Umbilical cord (tissue), 2 donors: ENCODE measurements around the gene KCNN3. TPM values are rescaled to one million over a fixed set of nuclear protein-coding genes. Genes with fewer than 3 reads are reported as not detected.

Source experiments
- DNase-seq: peaks from one replicate; pipeline ENCODE4 v3.0.0-alpha.2; 2015; ENCODE audit warnings: low spot score
- total RNA-seq: library from RNA; depleted of rRNA; stranded (reverse); fragments of >200 nt; gene quantifications from one replicate; pipeline ENCODE4 v1.2.3, GENCODE V29; 2014; ENCODE audit warnings: low replicate concordance; ENCODE audit not compliant: insufficient read depth

Gene KCNN3
- total RNA-seq, 1 donor from 2014 or later, result 1.9 TPM

DNA sequence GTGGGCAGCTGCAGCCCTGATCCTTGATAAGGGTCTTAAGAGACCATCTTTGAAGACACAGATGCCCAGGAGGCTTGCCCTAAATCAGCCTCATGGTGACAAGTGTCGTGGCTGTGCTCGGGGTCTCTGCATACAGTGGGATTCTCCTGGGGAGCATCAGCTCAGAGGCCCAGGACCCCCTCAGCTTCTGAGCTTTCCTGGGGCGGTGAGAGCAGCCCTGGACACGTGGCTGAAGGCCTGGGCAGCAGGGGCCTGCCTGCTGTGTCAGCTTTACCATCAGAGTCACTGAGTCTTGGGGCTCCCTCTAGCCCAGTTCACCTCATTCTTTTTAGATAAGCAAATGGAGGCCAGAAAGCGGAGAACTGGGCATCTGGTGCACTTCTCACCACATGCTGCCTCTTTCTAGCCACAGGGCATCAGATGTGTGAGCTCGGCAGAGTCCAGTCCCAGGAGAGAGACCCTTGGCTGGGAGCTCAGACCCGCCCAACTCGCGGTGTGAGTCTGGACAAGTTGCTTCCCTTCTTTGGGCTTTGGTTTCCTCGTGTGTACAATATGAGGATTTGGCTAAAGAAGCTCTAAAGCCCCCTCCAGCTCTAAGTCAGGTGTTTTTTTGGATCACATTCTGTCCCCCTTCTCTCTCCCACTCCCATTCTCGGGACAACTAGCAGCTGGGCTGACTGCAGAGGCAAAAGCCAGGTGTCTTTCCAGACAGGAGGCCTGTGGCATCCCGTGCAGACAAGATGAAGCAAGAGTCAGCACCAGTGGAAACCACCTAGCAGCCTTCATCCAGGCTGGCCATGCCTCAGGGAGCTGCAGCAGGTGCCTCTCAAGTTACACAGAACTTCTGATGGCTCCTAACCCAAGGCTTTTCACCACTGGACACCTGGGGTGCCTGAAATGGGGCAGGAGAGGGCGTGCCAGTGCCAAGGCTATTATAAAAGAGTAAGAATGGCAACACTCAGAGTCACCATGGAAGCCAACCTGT lies 119.1 kb downstream of the KCNN3 start:
- DNase-seq, result no peak

DNA sequence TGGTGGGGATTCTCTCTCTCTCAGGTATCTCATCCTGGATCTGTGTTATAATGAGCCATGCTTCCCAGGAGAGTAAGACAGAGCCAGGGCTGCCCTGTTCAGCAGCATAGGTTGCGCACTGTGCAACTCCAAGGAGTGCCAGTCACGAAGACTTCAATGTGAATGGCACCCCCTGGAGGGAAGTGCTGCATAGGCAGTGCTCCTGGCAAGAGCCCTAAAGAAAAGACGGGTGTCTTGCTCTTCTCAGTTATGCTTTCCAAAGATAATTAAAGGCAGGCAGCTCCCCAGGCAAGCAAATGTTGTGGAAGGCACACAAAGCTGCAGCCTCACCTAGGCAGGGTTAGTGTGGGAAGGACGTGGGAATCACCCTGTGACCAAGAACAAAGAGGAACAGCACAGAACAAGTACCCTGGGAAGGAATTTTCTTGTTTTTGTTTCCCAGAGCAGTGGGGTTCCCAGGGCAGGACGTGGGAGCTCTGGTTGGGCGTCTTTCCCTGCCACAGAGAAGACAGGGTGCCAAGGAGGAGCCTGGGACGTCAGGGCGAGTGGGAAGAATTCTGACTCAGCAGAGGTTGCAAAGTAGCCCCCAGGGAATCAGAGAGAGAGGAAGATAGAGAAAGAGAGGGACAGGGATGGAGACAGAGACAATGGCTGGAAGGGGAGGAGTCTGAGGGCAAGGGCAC lies 120.9 kb downstream of the KCNN3 start:
- no peak for DNase-seq

GRCh38 chr1:154748405-154748775 lies 121.7 kb downstream of the KCNN3 start:
- DNase-seq, result no peak

DNA sequence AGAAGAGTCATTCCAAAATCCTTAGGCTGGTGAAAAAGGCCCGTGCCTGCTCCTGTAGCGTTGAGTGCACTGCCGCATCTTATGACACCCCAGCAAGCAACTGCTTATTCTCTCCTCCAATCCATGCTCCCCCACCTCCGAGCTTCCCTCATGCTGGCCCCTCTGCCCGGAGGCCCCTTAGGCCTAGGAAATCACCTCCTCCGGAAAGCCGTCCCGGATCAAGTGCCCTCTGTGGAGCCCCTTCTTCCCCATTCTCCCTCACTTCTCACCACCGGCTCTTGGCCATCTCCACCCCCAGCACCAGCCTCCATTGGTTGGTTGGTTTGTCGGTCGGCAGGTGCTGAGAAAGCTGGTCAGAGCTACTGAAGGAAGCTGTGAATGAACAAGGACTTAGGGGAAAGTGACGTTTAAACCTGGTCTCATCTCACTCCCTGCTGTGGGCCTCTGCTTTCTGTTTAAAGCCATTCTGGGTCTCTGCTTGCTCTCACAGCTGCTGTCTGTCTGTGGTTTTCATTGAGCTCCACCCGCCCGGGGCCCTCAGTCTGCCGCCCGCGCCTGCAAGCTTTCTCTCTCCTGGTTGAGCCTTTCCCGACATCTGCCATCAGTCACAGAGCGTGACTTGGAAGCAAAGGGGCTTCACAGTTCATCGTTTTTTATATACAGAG lies 122.2 kb downstream of the KCNN3 start:
- peak; percentile 94 for DNase-seq

- no peak for DNase-seq
Measured at GRCh38 chr1:154747380-154747739, 122.7 kb downstream of the KCNN3 start.

GRCh38 chr1:154746622-154747299 lies 123.3 kb downstream of the KCNN3 start:
- no peak for DNase-seq

- no peak for DNase-seq
Measured at GRCh38 chr1:154745750-154746425, 124.2 kb downstream of the KCNN3 start.

GRCh38 chr1:154745286-154745731 lies 124.8 kb downstream of the KCNN3 start:
- peak; percentile 58 for DNase-seq

DNA sequence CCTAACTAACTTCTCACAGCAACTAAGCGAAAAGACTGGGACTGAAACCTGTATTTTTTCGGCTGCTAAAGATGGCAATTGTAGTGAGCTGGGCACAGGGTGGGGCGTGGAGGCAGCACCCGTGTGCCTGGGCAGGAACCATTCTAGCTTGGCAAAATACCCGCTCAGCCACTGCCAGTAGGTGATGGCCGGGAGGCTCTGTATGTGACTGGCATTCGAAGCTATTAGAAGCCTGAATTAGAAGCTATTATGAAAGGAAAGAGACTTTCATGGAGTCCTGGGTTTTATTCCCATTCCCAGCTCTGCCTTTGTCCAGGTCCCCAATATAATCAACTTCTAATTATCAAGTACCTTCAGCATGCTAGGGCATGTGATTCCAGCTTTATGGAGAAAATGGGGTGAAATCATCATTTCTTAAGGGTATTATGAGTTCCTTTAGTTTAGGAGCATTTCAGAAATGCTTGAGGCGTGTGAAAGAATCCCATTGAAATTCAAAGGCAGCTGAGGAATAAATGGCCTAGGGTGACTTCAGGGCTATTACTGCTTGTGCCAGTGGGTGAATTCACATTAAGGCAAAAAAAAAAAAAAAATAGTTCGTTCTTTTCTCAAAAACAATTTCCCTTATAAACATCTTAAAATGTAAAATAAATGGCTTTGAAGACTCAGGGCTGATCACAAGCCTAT lies 125.6 kb downstream of the KCNN3 start:
- no peak for DNase-seq

DNA sequence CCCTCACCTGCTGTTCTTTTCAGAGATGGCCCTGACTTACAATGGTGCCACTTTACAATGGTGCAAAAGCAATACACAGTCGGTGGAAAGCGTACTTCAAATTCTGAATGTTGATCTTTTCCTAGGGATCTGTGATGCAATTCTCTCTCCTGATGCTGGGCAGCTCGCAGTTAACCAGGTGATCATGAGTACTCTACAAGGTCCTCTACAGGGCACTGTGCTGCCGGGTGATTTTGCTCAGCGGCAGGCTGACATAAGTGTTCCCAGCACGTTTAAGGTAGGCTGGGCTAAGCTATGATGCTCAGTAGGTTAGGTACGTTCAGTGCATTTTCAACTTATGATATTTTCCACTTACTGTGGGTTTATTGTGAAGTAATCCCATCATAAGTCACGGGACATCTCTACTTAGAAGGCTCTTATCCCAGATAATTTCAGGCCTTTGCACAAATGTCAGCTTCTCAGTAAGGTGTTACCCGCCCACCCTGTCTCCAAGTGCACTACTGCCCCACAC lies 126.5 kb downstream of the KCNN3 start:
- no peak for DNase-seq

DNA sequence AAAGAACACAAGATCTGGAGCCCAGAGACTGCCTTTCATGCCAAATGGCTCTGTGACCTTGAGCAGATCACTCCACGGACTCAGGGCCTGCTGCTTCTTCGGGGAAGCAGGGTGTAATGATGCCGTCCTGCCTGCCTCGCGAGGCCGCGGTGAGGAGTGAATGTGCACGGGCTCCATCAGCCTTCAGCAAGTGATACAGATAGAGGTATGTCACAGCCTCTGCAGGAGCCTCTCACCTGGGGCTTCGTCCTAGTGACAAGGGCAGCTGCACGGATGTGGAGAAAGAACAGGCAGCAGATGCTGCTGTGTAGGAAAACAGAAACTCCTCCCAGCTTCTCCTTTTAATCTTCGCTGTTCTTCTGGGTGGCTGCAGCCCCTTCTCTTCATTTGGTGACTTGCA lies 127.5 kb downstream of the KCNN3 start:
- DNase-seq, result no peak

DNA sequence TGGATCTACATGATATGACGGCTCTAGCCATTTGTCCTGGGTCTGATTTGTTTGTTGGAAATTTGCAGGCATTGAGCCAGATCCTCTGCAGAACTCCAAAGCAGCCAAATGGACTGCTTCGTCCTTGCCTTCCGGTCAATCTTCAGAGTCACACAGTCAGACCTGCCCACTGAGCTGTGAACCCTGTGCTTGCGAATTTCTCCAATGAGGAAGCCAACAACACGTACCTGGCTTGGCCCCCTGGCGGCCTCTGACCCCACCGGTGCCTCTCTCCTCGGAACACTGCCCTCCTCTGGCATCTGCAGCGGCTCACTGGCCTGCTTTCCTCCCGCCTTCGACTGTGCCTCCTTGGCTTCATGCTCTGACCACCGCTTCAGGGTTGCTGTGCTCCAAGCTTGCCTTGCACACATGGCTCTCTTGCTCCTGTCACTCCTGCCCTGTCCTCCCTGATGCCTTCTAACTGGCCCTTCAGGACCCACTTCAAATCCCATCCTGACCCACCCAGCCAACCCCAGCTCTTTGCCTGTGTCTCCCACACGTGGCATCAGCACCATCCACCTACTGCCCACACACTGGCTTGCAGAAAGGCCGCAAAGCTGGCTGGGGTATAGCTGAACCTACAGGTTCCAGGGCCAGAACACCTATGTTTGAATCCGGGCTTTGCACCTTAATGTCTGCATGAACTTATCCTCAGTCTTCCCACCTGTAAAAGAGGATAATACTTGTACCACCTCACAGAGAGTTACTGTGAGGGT lies 128.2 kb downstream of the KCNN3 start:
- no peak for DNase-seq

- DNase-seq, result no peak
Measured at GRCh38 chr1:154741327-154741726, 128.8 kb downstream of the KCNN3 start.

- no peak for DNase-seq
Measured at GRCh38 chr1:154739654-154740053, 130.4 kb downstream of the KCNN3 start.

- peak; percentile 57 for DNase-seq
Measured at GRCh38 chr1:154736841-154737240, 133.2 kb downstream of the KCNN3 start.

DNA sequence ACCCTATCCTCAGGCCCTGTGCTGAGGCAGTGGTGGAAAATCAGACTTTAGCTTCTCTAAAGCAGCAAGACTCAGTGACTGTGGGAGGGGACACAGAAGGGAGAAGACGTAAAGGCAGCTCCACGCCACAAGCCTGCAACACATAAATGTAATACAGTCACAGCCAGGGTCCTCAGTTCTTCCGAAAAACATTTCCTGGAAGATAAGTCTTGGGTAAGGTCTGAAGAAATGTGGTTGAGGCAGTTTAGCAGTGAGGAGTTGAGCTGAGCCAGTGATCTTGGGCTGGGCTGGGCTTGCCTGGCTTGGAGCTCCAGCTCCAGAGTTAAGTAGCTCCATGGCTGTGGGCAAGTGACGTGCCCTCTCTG lies 134.3 kb downstream of the KCNN3 start:
- DNase-seq, result no peak

DNA sequence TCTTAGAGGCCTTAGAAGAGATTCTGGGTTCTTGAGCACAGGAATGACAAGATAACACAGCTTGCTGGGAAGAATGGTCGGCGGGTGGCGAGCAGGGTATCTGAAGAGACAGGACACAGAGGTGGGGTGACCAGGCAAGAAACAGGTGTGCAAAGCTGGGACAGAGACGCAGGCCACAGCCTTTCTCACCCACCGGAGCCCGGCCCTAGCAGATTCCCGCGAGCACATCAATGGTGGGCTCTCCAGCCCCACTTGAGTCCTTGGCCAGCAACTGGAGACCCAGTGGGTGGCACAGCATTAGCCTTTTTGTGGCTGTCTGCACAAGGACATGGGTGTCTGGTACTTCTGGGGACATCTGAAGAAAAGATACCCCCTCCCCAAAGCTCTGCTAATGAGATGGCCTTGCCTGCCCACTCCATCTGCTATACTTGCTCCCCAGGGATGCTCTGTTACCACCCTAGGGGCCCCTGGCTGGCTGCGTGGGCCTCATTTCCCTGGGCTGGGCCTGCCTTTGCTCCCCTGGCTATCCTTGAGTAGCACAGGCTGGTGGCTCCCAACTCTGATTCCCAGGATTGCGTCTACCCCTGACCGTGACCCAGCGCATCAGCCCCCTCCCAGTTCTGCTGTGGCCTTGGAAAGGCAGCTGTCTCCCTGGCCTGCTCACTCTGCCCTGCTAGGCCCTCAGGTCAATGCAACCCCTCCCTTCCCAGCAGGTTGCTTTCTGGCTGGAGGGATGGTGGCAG lies 134.8 kb downstream of the KCNN3 start:
- DNase-seq, result no peak

- DNase-seq, result no peak
Measured at GRCh38 chr1:154733621-154734020, 136.5 kb downstream of the KCNN3 start.

DNA sequence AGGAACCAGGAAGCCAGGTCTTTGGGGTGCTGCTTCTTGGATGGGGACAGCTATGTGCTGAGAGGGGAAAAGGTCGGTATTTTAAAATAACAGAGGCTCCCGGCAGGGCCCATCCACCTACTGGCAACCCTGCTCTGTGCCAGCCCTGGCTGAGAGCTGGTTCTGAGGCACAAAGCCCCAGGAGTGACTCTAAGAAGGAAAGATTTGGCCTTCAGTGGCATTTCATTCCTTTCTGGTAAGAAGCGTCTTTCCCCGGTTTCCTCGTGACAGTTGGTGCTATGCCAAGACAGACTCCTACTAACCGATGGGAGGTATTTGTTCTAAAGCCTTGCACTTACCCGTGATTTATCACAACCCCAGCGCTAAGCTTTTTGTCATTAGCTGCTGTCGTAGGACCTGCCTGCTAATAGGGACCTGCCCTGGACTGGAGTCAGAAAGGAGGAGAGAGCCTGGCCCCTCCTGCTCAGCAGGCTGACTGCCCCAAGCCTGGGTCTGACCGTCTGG lies 139.0 kb downstream of the KCNN3 start:
- DNase-seq, result peak; percentile 65
